Psoas muscle (tissue), 8 donors: Measurements from ENCODE around the gene ACSL5. TPM values are rescaled to one million over a fixed set of nuclear protein-coding genes. Genes with fewer than 3 reads are reported as not detected.

Experiments
- ATAC-seq, 4 donors: fragments of 200-7000 bp; cut with Tn5 transposase; one replicate each; pipeline ENCODE4 v1.9.1; 2020; ENCODE audit warnings: moderate library complexity in 3 of 4, mild to moderate bottlenecking in 2 of 4
- DNase-seq, 2 donors: peaks; one replicate each; pipeline ENCODE4 v3.0.0-alpha.2; 2020
- H3K27ac ChIP-seq: fragments of 200-600 bp; one replicate; pipeline ENCODE4 v1.8.0; 2022
- H3K27me3 ChIP-seq, 3 donors: fragments of 200-600 bp in 1 of 3; one replicate each; pipeline versions ENCODE4 v1.6.1 to v1.8.0; 2013 to 2022; ENCODE audit warnings: low read length in 2 of 3, mild to moderate bottlenecking in 2 of 3, moderate library complexity in 1 of 3; ENCODE audit not compliant: insufficient read depth in 3 of 3
- H3K36me3 ChIP-seq, 2 donors: fragments of 200-600 bp in 1 of 2; one replicate each; pipeline versions ENCODE4 v1.6.1 to v1.8.0; 2013 to 2022; ENCODE audit warnings: low read depth in 1 of 2, mild to moderate bottlenecking in 1 of 2, moderate library complexity in 1 of 2; ENCODE audit not compliant: insufficient read depth in 1 of 2
- H3K4me1 ChIP-seq: fragments of 200-600 bp; one replicate; pipeline ENCODE4 v1.8.0; 2022
- H3K4me3 ChIP-seq: fragments of 200-600 bp; one replicate; pipeline ENCODE4 v1.8.0; 2022; ENCODE audit warnings: mild to moderate bottlenecking
- H3K9me3 ChIP-seq: fragments of 200-600 bp; one replicate; pipeline ENCODE4 v1.8.0; 2022
- WGBS, 3 donors: extraction: QIAGEN DNeasy Blood & Tissue Kit; methylation state at CpG; one replicate each; pipeline versions ENCODE4 v1.1.6 to v1.1.7; 2013; 5-methylcytosine and 5-hydroxymethylcytosine counted together
- intact Hi-C, 2 donors: fragments of 100-400 bp; cut with DNase I; formaldehyde crosslinking; loops; one replicate each; pipeline versions ENCODE4 v1.11.0 to v1.14.2; 2022
- polyA plus RNA-seq, 3 donors: library from polyadenylated mRNA; stranded (reverse); fragments of 200-250 nt; gene quantifications; one replicate each; pipeline ENCODE4 v1.2.3, GENCODE V29; 2013
- total RNA-seq, 4 donors: library from RNA; stranded (reverse); fragmentation: NEBNext Ultra II Directional in 2 of 4; extraction: Animal tissue kit (Norgen Biotek cat#: 25700) in 2 of 4; gene quantifications; one replicate each; pipeline versions ENCODE4 v1.2.1 to v1.2.4, GENCODE V29; 2021 to 2023
- TF ChIP-seq, protein P1 (sequence below): fragments of 200-600 bp; IDR thresholded peaks from one replicate; pipeline ENCODE4 v1.8.0; 2022; ENCODE audit warnings: antibody characterized with exemption
- donor health status: healthy with polysubstance abuse.
- donor health status: DM: no; HTN: no; CAD: no; lungs with moderate emphysema.
- donor health status: Bipolar disorder and iron deficiency.
- donor health status: healthy.
- donor health status: DM: yes; HTN: yes; CAD: no.
- donor health status: DM: no; HTN: no; CAD: no.
- donor health status: DM: no; HTN: no; CAD: no.
- donor health status: DM: yes; HTN: yes; CAD: no.

Gene ACSL5
- total and polyA plus RNA-seq, 7 donors = 2.2 to 4.5 (median 3.4) TPM

DNA sequence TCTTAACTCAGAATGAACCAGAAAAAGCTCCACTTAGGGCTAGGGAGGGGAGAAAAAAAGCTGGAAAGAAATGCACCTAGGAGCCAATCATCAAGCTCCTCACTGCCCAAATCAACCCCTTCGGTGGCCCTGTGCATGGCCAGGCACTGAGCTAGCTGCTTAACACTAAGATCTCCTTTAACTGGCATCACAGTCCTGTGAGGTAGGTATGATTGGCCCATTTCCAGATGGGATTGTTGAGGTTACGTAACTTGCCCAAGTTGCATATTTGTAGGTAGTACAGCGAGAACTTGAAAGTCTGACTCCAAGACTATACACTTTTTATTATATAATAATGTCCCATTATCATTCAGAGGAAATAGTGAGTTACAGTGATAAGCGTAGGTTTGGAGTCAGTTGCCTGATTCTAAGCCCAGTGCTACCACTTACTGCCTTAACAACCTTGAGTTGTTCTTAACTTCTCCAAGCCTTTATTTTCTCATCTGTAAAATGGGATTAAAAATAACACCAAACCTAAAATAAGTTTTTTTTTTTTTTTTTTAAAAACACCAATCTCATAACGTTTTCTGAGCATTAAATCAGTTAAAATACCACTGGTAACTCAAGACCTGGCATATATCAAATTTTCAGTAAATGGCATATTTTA is 37.2 kb upstream of the ACSL5 start:
- TF ChIP-seq, protein P1, sequence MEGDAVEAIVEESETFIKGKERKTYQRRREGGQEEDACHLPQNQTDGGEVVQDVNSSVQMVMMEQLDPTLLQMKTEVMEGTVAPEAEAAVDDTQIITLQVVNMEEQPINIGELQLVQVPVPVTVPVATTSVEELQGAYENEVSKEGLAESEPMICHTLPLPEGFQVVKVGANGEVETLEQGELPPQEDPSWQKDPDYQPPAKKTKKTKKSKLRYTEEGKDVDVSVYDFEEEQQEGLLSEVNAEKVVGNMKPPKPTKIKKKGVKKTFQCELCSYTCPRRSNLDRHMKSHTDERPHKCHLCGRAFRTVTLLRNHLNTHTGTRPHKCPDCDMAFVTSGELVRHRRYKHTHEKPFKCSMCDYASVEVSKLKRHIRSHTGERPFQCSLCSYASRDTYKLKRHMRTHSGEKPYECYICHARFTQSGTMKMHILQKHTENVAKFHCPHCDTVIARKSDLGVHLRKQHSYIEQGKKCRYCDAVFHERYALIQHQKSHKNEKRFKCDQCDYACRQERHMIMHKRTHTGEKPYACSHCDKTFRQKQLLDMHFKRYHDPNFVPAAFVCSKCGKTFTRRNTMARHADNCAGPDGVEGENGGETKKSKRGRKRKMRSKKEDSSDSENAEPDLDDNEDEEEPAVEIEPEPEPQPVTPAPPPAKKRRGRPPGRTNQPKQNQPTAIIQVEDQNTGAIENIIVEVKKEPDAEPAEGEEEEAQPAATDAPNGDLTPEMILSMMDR = no peak
- Histone ChIP-seq H3K9me3 (no peaks in the 10 kb centered on the region), H3K4me1 (no peaks in the 10 kb centered on the region), H3K27ac (no peak overlapping the region), H3K27me3 (no peaks in the 10 kb centered on the region), H3K36me3 (no peaks in the 10 kb centered on the region), H3K4me3 (no peak overlapping the region)
- ATAC-seq = no peak
- intact Hi-C loops = no loop called here
- 67 to 72% (median 68%) methylated on average over 5 of the region's 5 CpGs for WGBS, 3 donors
- DNase-seq = no peak

DNA sequence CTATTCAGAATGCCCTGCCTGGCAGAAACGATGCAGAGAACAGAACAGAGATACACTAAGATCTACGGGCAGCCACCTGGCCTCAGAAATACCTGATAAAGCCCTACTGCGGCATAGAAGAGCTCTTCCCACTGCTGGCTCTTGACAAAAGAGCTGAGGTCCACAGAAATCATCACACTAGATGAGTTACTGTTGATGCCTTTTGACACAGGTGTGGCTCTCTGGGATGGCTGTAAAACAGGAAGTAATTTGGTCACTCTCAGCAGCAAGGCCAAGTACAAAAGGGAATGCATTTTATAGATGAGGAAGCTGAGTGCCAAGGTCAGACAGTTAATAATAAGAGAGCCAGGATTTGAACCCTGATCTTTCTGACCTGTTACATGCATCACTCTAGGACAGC is 35.0 kb upstream of the ACSL5 start:
- no peaks in the 10 kb centered on the region for H3K36me3 ChIP-seq
- WGBS, 3 donors = 82 to 93% (median 84%) methylated on average over 3 of the region's 3 CpGs
- H3K4me1 ChIP-seq = no peaks in the 10 kb centered on the region
- TF ChIP-seq, protein P1 = no peak
- intact Hi-C loops = no loop called here
- no peaks in the 10 kb centered on the region for H3K27me3 ChIP-seq
- H3K9me3 ChIP-seq = no peaks in the 10 kb centered on the region
- H3K27ac ChIP-seq = no peak overlapping the region
- no peak overlapping the region for H3K4me3 ChIP-seq
- ATAC-seq = no peak
- no peak for DNase-seq

DNA sequence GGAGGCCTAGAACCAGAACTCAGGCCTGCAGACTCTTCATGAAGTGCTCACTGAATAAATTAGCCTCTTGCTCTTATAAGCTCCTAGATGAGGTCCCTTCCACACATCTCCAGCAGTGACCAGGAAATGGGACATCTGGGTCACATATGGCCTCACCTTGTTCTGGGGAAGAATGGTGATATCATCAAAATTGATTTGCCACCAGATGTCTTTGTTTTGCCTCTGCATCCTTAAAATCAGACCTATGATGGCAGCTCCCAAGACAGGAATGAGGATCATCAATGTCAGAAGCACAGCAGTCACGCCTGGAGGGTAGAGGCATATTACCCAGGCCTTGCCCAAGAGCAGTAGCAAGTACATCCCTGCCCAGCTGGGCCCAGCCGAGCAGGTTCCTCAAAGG is 33.3 kb upstream of the ACSL5 start:
- ATAC-seq (no peak), DNase-seq (no peak)
- H3K9me3 ChIP-seq = no peaks in the 10 kb centered on the region
- no peaks in the 10 kb centered on the region for H3K4me1 ChIP-seq
- TF ChIP-seq, protein P1 = no peak
- no peak overlapping the region for H3K27ac ChIP-seq
- H3K27me3 ChIP-seq = no peaks in the 10 kb centered on the region
- intact Hi-C loops = no loop called here
- no peaks in the 10 kb centered on the region for H3K36me3 ChIP-seq
- WGBS, 3 donors = 79 to 89% (median 88%) methylated on average over 2 of the region's 2 CpGs
- H3K4me3 ChIP-seq = no peak overlapping the region

DNA sequence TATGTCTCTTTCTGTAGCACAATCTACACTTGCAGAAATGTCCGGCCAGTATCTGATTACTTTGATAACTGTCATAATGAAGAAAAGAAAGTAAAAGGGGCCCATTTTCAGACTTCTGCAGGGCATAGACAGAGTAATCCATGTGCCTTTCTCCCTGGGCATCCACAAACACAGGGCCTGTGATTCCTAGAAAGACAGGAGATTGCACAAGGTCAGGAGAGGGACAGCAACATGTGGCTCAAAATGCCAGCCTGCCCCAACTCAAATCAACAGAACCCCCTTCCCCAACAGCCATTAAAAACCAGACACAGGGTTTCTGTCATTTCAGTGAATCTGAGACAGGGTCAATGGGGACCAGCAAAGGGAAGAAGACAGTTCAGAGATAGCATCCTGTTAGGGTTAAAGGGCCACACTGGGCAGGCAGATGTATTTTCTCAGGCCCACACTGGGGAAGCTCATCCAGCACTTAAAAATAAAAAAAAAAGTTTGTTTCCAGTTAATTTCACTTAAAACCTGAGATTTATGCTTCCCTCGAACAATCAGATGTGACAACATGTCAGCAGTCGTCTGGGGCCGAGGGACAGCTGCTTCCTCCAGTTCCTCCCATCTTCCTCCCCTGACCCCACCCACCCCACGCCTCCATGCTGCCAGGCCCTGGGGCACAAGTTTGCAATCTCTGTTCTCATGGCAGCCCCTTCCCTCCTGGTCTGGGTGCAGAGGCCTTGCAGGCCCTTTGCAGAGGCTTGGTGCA is 30.7 kb upstream of the ACSL5 start:
- H3K4me1 ChIP-seq = no peaks in the 10 kb centered on the region
- TF ChIP-seq, protein P1 = no peak
- no peak overlapping the region for H3K4me3 ChIP-seq
- no peak overlapping the region for H3K27ac ChIP-seq
- intact Hi-C loops = no loop called here
- no peaks in the 10 kb centered on the region for H3K27me3 ChIP-seq
- no peaks in the 10 kb centered on the region for H3K36me3 ChIP-seq
- H3K9me3 ChIP-seq = no peaks in the 10 kb centered on the region
- DNase-seq (no peak), ATAC-seq (no peak)
- 49 to 57% (median 49%) methylated on average over 5 of the region's 5 CpGs for WGBS, 3 donors
